ENCODE results near the gene MSMB. TPM values are rescaled to one million over a fixed set of nuclear protein-coding genes. Genes with fewer than 3 reads are reported as not detected.
"Not testable (repeated sequence)": the region's sequence is repeated elsewhere in the genome, so short reads cannot be mapped to it uniquely, and the experiment has no call there.

The MSMB gene
- total RNA-seq, 2 donors from 2014 or later = 1,381 to 2,749 TPM

DNA sequence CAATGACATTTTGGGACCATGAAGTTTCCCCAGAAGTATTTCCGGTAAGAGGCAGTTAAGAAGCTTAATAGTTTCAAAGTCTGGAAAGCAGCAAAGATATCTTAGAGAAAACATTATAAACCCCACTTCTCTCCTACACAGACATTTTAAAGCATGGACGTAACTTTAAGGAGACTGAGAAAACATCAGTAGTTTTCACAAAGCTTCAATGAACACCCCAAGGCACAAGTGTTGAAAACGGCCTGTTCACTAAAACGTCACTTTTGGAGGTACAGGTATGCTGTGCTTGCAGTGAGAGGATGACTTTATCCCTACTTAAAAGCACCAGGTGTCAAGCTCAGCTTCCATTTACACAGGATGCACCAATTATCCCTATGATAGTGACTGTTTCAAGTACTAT, 40.7 kb downstream of the MSMB start:
- H3K27ac ChIP-seq = no peak overlapping the region
- DNase-seq (ENCODE audit: low spot score) = no peak
- H3K4me1 ChIP-seq (replicated peaks) = no peaks in the 10 kb centered on the region
- TF ChIP-seq POLR2A (IDR thresholded peaks at IDR 0.05) (no peak), POLR2AphosphoS5 (IDR thresholded peaks at IDR 0.05) (no peak), CTCF (IDR thresholded peaks at IDR 0.05) (no peak)
- no peak overlapping the region for H3K4me3 ChIP-seq
- intact Hi-C loops (cut with DNase I) = no loop called here
- H3K27me3 ChIP-seq (replicated peaks; ENCODE audit: insufficient read depth) = no peaks in the 10 kb centered on the region
- H3K36me3 ChIP-seq = peaks cover 6 to 10% of the 10 kb centered on the region in 2 donors
- WGBS = 77% methylated on average over 4 of the region's 4 CpGs
- H3K9me3 ChIP-seq = no peaks in the 10 kb centered on the region

DNA sequence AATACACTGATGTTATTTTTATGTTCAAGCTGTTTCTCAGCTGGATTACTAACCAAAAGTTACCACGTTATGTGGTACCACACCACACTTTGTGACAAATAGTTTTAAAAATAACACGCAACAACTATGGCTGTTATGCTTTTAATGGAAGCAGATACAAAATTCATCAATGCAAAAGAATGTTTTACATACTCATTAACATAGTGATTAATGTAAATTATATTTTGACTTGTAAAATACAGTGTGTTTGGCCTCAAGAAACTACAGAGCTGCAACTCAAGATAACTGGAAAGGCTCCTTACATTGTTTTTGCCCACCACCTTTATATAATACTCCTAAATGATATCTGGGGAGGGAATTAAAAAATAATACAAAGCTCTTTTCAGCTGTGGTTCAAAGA, 41.1 kb downstream of the MSMB start:
- intact Hi-C loops (cut with DNase I) = no loop called here
- Histone ChIP-seq H3K9me3 (no peaks in the 10 kb centered on the region), H3K27me3 (replicated peaks; ENCODE audit: insufficient read depth) (no peaks in the 10 kb centered on the region), H3K36me3 (peaks cover 6 to 10% of the 10 kb centered on the region in 2 donors), H3K4me3 (no peak overlapping the region), H3K4me1 (replicated peaks) (no peaks in the 10 kb centered on the region), H3K27ac (no peak overlapping the region)
- TF ChIP-seq CTCF (IDR thresholded peaks at IDR 0.05) (no peak), POLR2AphosphoS5 (IDR thresholded peaks at IDR 0.05) (no peak), POLR2A (IDR thresholded peaks at IDR 0.05) (no peak)
- 94% methylated on average over 2 of the region's 2 CpGs for WGBS
- no peak for DNase-seq (ENCODE audit: low spot score)

DNA sequence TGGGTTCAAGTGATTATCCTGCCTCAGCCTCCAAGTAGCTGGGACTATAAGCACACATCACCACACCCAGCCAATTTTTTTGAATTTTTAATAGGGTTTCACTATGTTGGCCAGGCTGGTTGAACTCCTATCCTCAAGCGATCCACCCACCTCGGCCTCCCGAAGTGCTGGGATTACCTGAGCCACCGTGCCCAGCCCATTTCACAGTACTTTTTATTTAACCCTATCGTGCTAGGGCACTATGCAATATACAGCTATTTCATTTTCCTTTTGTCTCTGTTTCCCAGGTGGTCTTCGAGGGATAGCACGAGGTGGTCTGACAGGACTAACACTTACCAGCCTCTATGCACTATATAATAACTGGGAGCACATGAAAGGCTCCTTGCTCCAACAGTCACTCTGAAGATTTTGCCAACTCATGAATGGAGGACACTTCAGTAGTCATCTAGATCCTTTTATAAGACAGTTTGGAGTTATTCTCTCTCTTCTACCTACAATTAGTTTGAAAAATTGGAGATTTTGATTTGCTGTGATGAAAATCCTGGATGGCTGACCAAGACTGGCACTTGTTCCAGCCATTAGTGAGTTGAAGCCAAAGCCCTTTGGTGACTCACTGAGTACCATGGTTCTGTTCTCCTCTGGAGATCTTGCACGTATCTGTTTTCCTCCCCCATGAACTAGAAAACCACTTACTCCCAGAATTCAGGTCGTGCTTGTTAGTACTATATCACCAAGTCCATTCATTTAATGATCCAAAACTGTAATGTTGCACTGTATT, 43.0 kb downstream of the MSMB start:
- DNase-seq (ENCODE audit: low spot score) = no peak
- Histone ChIP-seq H3K36me3 (no peaks in the 10 kb centered on the region), H3K4me1 (replicated peaks) (no peaks in the 10 kb centered on the region), H3K27me3 (replicated peaks; ENCODE audit: insufficient read depth) (no peaks in the 10 kb centered on the region), H3K9me3 (no peaks in the 10 kb centered on the region), H3K4me3 (no peak overlapping the region), H3K27ac (no peak overlapping the region)
- 87% methylated on average over 9 of the region's 9 CpGs for WGBS
- TF ChIP-seq POLR2AphosphoS5 (IDR thresholded peaks at IDR 0.05) = no peak
- TF ChIP-seq POLR2A (IDR thresholded peaks at IDR 0.05) = no peak
- intact Hi-C loops (cut with DNase I) = no loop called here

DNA sequence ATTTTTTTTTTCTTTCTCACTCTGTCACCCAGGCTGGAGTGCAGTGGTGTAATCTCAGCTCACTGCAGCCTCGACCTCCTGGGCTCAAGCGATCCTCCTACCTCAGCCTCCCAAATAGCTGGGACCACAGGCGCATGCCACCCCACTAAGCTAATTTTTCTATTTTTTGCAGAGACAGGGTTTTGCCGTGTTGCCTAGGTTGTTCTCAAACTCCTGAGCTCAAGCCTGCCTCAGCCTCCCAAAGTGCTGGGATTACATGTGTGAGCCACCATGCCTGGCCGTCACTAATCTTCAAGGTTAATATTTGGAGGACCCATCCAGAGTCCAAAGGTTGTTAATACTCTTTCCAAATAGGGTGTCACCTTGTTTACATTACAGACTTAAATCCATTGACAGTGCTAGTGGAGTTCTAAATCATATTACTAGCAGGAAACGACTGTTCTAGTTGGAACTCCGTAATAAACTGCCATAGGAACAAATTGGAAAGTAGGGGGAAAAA, 43.8 kb downstream of the MSMB start:
- intact Hi-C loops (cut with DNase I); DNase-seq (ENCODE audit: low spot score); H3K27ac ChIP-seq; H3K4me3 ChIP-seq; H3K4me1 ChIP-seq (replicated peaks); H3K27me3 ChIP-seq (replicated peaks; ENCODE audit: insufficient read depth); H3K9me3 ChIP-seq; H3K36me3 ChIP-seq: not testable (repeated sequence)
- WGBS = 92% methylated on average over 7 of the region's 7 CpGs

GRCh38 chr10:46001187-46001756, 44.8 kb downstream of the MSMB start:
- Histone ChIP-seq H3K4me1 (replicated peaks) (no peaks in the 10 kb centered on the region), H3K27ac (no peak overlapping the region), H3K9me3 (no peaks in the 10 kb centered on the region), H3K27me3 (replicated peaks; ENCODE audit: insufficient read depth) (no peaks in the 10 kb centered on the region), H3K4me3 (no peak overlapping the region), H3K36me3 (no peaks in the 10 kb centered on the region)
- no peak for TF ChIP-seq POLR2A (IDR thresholded peaks at IDR 0.05)
- TF ChIP-seq POLR2AphosphoS5 (IDR thresholded peaks at IDR 0.05) = no peak
- no peak for TF ChIP-seq CTCF (IDR thresholded peaks at IDR 0.05)
- DNase-seq (ENCODE audit: low spot score) = no peak
- WGBS = 77% methylated on average over 5 of the region's 5 CpGs
- intact Hi-C loops (cut with DNase I) = no loop called here

GRCh38 chr10:46000538-46000937, 45.5 kb downstream of the MSMB start:
- no peak overlapping the region for H3K27ac ChIP-seq
- H3K9me3 ChIP-seq = no peaks in the 10 kb centered on the region
- H3K27me3 ChIP-seq (replicated peaks; ENCODE audit: insufficient read depth) = no peaks in the 10 kb centered on the region
- intact Hi-C loops (cut with DNase I) = no loop called here
- no peaks in the 10 kb centered on the region for H3K36me3 ChIP-seq
- H3K4me1 ChIP-seq (replicated peaks) = no peaks in the 10 kb centered on the region
- 100% methylated on average over 1 of the region's 1 CpG for WGBS
- TF ChIP-seq CTCF (IDR thresholded peaks at IDR 0.05) = no peak
- no peak overlapping the region for H3K4me3 ChIP-seq
- DNase-seq (ENCODE audit: low spot score) = no peak

DNA sequence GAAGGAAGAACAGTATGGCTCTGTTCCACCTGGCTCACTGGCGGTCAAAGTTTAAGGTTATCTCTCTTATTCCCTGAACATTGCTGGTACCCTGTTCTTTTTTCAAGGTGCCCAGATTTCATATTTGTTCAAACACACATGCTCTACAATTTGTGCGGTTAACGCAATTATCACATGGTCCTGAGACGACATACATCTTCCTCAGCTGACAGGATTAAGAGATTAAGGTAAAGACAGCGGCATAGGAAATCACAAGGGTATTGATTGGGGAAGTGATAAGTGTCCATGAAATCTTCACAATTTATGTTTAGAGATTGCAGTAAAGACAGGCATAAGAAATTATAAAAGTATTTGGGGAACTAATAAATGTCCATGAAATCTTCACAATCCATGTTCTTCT, 46.1 kb downstream of the MSMB start:
- H3K9me3 ChIP-seq, H3K36me3 ChIP-seq: not testable (repeated sequence)
- 97% methylated on average over 5 of the region's 5 CpGs for whole genome bisulfite sequencing

More for the DNA sequence above, 46.1 kb downstream of the MSMB start:
- H3K27me3 ChIP-seq (replicated peaks; ENCODE audit: insufficient read depth); H3K4me3 ChIP-seq; intact Hi-C loops (cut with DNase I); H3K4me1 ChIP-seq (replicated peaks); H3K27ac ChIP-seq; DNase-seq (ENCODE audit: low spot score): not testable (repeated sequence)
